RPMI8226 (cell line): ENCODE data around the gene VTCN1.
"Not testable (repeated sequence)": the region's sequence is repeated elsewhere in the genome, so short reads cannot be mapped to it uniquely, and the experiment has no call there.

Source experiments
- DNase-seq: peaks from one replicate; pipeline ENCODE4 v3.0.0-alpha.2; 2015

Gene VTCN1

DNA sequence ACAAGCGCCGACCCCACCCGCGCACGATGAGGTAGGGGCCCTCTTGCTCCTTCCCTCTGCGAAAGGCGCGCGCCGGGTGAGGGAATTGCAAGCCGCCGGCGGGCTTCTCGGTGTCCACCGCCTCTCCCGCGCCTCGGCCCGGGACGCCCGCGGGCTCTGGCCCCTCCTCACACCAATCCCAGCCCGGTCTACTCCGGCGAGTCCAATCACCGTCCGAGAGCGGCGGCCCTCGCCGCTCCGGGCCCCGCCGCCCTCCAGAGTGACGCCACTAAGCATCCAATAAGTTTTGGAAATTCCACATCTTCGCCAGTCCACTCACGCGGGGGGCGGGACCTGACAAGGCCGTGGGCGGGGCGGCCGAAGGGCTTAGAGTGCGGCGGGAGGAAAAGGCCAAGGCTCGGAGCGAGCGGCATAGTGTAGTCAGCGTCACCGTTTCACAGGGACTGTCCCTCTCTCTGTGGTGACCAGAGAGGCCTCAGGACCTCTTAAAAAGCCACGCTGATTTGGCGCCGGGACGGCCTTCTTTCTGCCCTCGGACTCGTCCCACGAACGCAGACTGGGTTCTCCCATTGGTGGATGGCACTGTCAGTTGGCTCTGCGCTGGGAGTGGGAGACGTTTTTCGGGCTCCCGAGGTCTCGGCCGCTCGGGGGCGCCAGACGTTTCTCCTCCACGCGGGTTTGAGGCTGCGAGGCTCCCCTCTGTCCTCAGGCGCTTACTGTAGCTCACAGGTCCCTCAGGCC, 89.0 kb downstream of the VTCN1 start, which contains the start of gene TRIM45:
Gene TRIM45, minus strand, starts transcription at position 161 of the 741 bp plus-strand sequence. CDS start 548 bp downstream, outside the sequence.
- DNase-seq, result peak; percentile 87

DNA sequence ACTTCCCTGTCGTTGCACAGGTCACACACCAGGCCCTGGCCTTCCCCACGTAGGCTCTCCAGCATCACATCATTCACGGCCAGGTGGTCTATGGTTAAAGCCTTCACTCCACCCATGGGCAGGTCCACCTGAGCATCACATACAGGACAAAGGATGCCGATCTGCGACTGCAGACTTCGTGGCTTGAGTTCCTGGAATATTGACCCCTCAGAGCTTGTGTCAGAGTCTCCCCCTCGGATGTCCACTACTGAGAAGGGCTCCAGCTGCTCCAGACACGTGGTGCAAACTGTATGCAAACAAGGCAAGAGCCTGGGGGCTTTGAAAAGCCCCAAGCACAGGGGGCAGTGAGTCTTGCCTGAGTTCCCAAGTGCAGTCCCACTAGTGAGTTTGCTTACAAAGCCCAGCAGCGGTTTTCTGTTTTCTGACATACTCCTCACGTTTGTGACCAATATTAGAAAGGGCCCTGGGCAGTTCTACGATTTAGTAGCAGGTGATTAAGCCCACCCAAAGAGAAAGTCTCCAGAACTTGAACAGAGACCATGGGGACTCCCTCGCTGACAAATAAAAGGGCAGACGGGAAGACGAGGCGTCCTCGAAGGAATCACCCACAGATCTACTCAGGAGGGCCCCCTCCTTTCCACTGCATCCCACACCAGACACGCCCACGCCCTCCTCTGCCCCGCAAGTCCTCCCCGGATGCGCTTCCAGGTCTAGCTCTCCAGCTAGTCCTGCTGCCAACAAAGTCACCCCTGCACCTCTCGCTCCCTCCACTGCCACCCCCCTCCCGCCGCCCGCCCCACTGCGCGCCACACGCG, 89.7 kb downstream of the VTCN1 start:
- no peak for DNase-seq

DNA sequence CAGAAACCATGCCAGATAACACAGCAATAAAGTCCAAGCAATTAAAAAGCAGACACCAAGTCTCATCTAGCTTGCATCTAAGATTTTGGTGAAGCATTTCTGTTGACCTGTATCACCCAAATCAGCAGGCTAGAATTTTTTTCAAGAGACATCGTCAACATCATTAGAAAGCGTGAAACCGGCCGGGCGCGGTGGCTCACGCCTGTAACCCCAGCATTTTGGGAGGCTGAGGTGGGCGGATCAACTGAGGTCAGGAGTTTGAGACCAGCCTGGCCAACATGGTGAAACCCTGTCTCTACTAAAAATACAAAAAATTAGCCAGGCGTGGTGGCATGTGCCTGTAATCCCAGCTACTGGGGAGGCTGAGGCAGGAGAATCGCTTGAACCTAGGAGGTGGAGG, 91.6 kb downstream of the VTCN1 start:
- not testable (repeated sequence) for DNase-seq

- no peak for DNase-seq
Observed at GRCh38 chr1:117118137-117118536, 92.6 kb downstream of the VTCN1 start.

DNA sequence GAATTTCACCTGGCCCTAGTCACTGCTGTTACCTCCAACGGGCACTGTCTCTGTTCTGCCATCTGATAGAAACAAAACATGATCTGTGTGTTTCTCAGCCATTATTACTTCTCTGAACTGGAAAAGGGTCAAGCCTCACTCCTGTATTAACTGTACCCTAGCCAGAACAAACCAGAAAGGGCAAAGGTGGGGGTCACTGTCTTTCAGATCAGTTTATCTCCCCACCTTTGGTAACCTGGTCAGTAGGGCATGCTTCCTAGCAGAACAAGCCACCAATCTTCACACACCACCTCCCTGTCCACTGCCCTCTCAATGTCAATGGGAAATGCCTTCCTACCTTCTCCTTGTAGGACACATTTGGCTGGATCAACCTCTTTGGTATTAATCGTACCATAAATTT, 93.0 kb downstream of the VTCN1 start:
- DNase-seq, result no peak

DNA sequence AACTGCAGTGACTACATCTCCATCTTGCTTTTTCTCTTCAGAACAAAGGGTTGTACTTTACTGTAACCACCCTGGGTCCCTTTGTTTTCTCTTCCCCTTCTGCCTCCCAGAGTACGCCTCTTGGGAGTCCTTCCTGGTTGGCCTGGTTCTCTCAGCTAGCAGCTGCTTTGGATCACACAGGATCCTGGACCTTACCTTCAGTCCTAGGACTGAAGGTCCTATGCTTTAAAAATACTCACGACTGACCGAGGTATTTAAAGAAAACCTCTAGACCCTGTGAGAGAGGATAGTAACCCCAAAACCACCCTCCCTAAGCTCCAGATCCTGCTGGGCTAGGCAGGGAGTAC, 94.0 kb downstream of the VTCN1 start:
- DNase-seq, result no peak

GRCh38 chr1:117116090-117116783, 94.5 kb downstream of the VTCN1 start:
- DNase-seq, result no peak

DNA sequence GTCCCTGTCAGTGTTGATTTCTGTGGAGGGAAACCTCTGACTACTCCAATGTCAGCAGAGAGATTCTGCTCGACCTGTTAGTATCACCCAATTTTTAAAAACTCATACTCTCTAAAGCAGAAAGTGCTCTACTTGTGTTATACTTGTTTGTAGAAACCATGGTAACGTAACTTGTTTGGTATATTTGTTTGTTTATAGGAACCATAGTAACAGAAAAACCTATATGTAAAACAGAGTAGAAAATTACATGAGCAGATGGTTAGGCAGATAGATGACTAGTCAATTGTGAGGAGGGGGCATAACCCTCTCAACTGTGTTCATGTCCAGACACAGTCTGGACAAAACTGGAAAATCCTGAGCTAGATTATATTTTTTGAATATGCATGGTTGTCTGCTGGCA, 95.8 kb downstream of the VTCN1 start:
- DNase-seq, result no peak

DNA sequence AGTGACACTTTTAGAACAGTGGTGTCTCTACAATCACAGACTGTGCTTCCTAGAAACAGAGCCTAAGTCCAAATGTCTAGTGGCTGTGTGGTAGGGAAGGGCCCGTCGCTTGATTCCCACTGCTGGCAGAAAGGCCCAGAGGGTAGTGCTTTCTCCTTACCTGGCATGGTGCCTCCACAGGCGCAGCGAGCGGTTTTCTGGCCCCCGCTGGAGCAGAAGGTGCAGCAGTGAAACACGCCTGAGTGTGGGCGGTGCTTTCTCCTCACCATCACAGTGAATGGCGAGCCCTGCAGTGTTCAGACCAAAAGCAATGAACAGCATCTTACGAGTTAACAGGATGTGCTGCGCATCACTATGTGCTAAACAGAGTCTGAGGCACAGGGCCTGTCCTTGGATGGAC, 97.5 kb downstream of the VTCN1 start:
- DNase-seq, result no peak

- DNase-seq, result no peak
Observed at GRCh38 chr1:117112047-117112717, 98.5 kb downstream of the VTCN1 start.

GRCh38 chr1:117110774-117111173, 100.0 kb downstream of the VTCN1 start:
- no peak for DNase-seq

DNA sequence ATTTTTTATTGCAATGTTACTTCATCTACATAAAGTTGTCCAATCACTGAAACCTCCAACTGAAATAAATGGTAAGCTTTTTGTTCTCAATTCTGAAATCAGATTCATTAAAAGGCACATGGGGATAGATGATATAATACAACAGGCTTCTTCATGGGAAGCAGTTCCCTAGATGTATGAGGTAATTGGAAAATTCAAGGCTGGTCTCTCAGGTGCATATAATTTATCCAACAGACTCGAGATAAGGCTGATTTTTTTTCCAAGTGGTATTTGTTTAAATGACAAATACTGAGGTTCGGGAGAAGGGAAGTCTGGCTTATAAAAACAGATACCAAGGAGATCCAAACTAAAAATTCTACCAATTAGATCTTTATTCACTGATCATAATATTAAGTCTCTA, 103.4 kb downstream of the VTCN1 start:
- no peak for DNase-seq

GRCh38 chr1:117106478-117106877, 104.2 kb downstream of the VTCN1 start:
- no peak for DNase-seq

- no peak for DNase-seq
Observed at GRCh38 chr1:117105722-117106121, 105.0 kb downstream of the VTCN1 start.

DNA sequence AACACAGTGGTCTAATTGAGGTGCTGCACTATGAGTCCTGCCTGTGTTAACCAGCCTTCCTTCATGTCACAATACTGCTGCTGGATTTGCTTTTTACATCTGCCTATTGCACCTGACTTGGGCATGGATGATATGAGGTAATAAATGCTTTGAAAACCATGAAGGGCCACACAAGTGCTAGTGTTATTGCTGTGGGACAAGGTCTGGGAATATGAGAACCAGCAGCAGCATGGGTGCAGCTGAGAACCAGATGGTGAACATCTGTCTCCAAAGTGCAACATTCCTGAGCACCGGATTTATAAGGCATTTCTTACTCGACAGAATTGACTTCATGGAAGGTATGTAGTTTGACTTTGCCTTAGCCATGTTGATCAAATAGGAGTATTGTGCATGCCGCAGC, 105.7 kb downstream of the VTCN1 start:
- DNase-seq, result no peak

DNA sequence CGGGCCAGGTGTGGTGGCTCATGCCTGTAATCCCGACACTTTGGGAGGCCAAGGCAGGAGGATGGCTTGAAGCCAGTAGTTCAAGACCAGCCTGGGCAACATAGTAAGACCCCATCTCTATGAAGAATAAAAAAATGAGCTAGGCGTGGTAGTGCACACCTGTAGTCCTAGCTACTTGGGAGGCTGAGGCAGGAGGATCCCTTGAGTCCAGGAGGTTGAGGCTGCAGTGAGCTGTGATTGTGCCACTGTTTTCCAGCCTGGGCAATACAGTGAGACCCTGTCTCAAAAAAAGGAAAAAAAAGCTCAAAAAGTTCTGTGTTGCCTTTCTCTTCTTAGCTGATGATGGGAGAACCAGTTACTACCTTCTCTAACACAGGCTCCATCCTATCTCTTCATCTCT, 108.9 kb downstream of the VTCN1 start:
- DNase-seq, result not testable (repeated sequence)

DNA sequence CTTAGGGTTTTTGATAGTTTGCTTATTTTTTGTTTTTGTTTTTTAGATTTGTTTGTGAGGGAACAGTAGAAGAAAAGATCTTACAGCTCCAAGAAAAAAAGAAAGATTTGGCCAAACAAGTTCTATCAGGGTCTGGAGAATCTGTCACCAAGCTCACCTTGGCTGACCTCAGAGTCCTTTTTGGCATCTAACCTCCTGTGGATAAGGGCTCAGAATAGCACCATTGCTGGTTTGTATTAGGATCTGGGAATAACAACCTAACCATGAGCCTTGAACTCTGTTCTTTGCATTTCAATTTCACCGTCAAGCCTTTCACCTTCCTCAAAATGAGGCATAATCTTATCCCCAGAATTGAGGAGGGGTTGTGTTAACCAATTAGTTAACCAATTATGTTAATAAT, 109.4 kb downstream of the VTCN1 start:
- DNase-seq, result no peak

- no peak for DNase-seq
Observed at GRCh38 chr1:117098287-117098890, 112.3 kb downstream of the VTCN1 start.

DNA sequence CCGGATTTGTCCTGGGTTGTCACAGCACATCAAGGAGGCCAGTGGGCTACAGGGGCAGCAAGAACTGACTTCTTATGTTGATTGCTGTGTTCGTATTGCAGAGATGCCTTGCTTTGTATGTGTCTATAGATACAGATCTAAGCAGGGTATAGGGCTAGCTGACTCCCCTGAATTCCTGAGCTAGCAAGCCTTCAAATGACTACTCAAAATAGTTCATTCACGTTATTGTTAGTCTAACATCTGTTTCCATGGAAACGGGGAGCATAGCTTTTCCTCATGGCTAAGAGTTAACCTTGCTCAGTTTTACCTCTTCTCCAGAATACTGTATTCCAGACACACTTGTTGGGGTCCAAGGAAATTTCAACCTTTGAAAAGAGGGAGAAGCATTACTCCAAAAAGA, 113.3 kb downstream of the VTCN1 start:
- DNase-seq, result no peak

DNA sequence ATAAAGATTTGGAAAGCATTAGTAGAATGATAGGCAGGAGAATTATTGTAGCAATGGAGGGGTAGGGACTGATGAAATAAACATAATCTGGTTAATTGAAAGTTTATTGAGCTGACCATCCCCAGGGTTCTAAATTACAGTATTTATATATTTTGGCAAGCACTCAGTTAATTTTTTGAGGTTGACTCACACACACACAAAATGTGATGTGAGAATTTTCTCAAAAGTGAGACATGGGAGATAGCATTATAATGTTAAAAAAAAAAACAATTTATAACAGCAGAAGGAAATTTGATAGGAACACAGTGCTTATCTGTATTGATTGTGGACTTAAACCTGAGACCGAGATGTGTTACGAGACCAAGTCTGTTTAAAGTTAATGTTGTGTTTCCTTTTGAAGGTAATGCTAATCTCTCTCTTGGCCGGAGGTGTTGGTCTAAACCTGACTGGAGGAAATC, 113.7 kb downstream of the VTCN1 start:
- DNase-seq, result no peak

GRCh38 chr1:117094841-117095604, 115.7 kb downstream of the VTCN1 start:
- DNase-seq, result no peak
